Naive thymus-derived CD4-positive, alpha-beta T cell (primary cell): ENCODE measurements around the gene DLG2. TPM values are rescaled to one million over a fixed set of nuclear protein-coding genes. Genes with fewer than 3 reads are reported as not detected.

Experiments used
- ATAC-seq: fragments of 150-1000 bp; cut with Tn5 transposase; 2 replicates; pipeline ENCODE4 v1.10.0; 2021; ENCODE audit warnings: mild to moderate bottlenecking, moderate library complexity
- CTCF ChIA-PET: fragments of 350-600 bp; sonication (Branson Sonifier 250); formaldehyde crosslinking; loops from one replicate; lab custom pipeline; 2021; ENCODE audit warnings: antibody characterized with exemption; lab: Charles Lee
- POLR2A ChIA-PET: fragments of 350-600 bp; sonication (Branson Sonifier 250); formaldehyde crosslinking; loops from one replicate; lab custom pipeline; 2021; ENCODE audit warnings: antibody characterized with exemption, inconsistent platforms; lab: Charles Lee
- DNase-seq, 9 donors: peaks; one replicate each; pipeline versions ENCODE4 v3.0.0 to v3.0.0-alpha.2; 2020 to 2022; ENCODE audit warnings: mixed read lengths in 1 of 9
- H3K27ac ChIP-seq: one replicate; pipeline ENCODE4 v1.7.0; 2013; ENCODE audit warnings: mild to moderate bottlenecking, low read depth, low read length, moderate library complexity
- H3K27me3 ChIP-seq, 2 donors: one replicate each; pipeline ENCODE4 v1.7.0; 2013; ENCODE audit warnings: low read length in 2 of 2, mild to moderate bottlenecking in 2 of 2, moderate library complexity in 2 of 2; ENCODE audit not compliant: control insufficient read depth in 2 of 2, insufficient read depth in 2 of 2
- H3K36me3 ChIP-seq, 3 experiments: 1 replicate in 2 of 3; 2 replicates in 1 of 3; pipeline ENCODE4 v1.7.0; 2013; ENCODE audit warnings: low read length in 3 of 3, mild to moderate bottlenecking in 3 of 3, moderate library complexity in 1 of 3; ENCODE audit not compliant: insufficient read depth in 3 of 3, control insufficient read depth in 2 of 3
- H3K4me1 ChIP-seq, 2 donors: one replicate each; pipeline ENCODE4 v1.7.0; 2013; ENCODE audit warnings: low read length in 2 of 2, mild to moderate bottlenecking in 2 of 2, moderate library complexity in 1 of 2; ENCODE audit not compliant: control insufficient read depth in 2 of 2, insufficient read depth in 2 of 2
- H3K4me3 ChIP-seq: 2 replicates; pipeline ENCODE4 v1.7.0; 2013; ENCODE audit warnings: mild to moderate bottlenecking, low read length
- H3K9me3 ChIP-seq, 3 experiments: 1 replicate in 2 of 3; 2 replicates in 1 of 3; pipeline ENCODE4 v1.7.0; 2013; ENCODE audit warnings: low read length in 3 of 3; ENCODE audit not compliant: control insufficient read depth in 2 of 3
- H3K27ac Mint-ChIP-seq, 9 donors: one replicate each; pipeline ENCODE4 v1.8.0; 2020 to 2022; ENCODE audit warnings: mixed read lengths in 9 of 9, mild to moderate bottlenecking in 8 of 9, moderate library complexity in 5 of 9, inconsistent platforms in 2 of 9
- H3K27me3 Mint-ChIP-seq, 5 donors: one replicate each; pipeline ENCODE4 v1.8.0; 2021 to 2022; ENCODE audit warnings: mixed read lengths in 5 of 5, mild to moderate bottlenecking in 1 of 5
- H3K36me3 Mint-ChIP-seq, 5 donors: one replicate each; pipeline ENCODE4 v1.8.0; 2020 to 2022; ENCODE audit warnings: mixed read lengths in 5 of 5, mild to moderate bottlenecking in 3 of 5, inconsistent platforms in 1 of 5
- H3K4me1 Mint-ChIP-seq, 7 donors: one replicate each; pipeline ENCODE4 v1.8.0; 2020 to 2022; ENCODE audit warnings: mixed read lengths in 7 of 7, mild to moderate bottlenecking in 3 of 7, inconsistent platforms in 1 of 7
- H3K4me3 Mint-ChIP-seq, 10 donors: one replicate each; pipeline ENCODE4 v1.8.0; 2020 to 2022; ENCODE audit warnings: mild to moderate bottlenecking in 10 of 10, mixed read lengths in 10 of 10, moderate library complexity in 6 of 10, inconsistent platforms in 2 of 10
- H3K9me3 Mint-ChIP-seq, 11 donors: one replicate each; pipeline ENCODE4 v1.8.0; 2020 to 2022; ENCODE audit warnings: mixed read lengths in 11 of 11, mild to moderate bottlenecking in 4 of 11, inconsistent platforms in 1 of 11, moderate library complexity in 1 of 11
- intact Hi-C, 2 donors: fragments of 100-400 bp; cut with micrococcal nuclease; formaldehyde crosslinking; loops; one replicate each; pipeline ENCODE4 v1.15.1; 2023
- polyA plus RNA-seq, 2 donors: library from polyadenylated mRNA; unstranded; fragments of 300-500 nt; fragmentation: Illumina TruSeq; gene quantifications; one replicate each; pipeline ENCODE4 v1.2.3, GENCODE V29; 2021
- total RNA-seq, 6 experiments: library from RNA in 5 of 6; stranded (reverse) in 5 of 6; gene quantifications; 1 replicate in 5 of 6; 2 replicates in 1 of 6; pipeline ENCODE4 v1.2.3 and lab custom pipeline; 2021 to 2026

Gene DLG2
- total and polyA plus RNA-seq, 7 experiments from 2014 or later: 0.64 to 6.1 (median 3.7) TPM

- intact Hi-C loops: no loop called here
- no peak overlapping the region for H3K27ac ChIP-seq
- H3K4me1 ChIP-seq: no peaks in the 10 kb centered on the region
- no peak for ATAC-seq
- DNase-seq: no peak
- ChIA-PET CTCF (no interaction called here), POLR2A (no interaction called here)
- no peak overlapping the region for H3K27ac Mint-ChIP-seq
- peaks cover 0 to 47% (median 11%) of the 10 kb centered on the region in 11 donors for H3K9me3 Mint-ChIP-seq
- no peaks in the 10 kb centered on the region for H3K27me3 Mint-ChIP-seq
- no peaks in the 10 kb centered on the region for H3K9me3 ChIP-seq
- H3K36me3 ChIP-seq: no peaks in the 10 kb centered on the region
- no peaks in the 10 kb centered on the region for H3K27me3 ChIP-seq
- no peak overlapping the region for H3K4me3 Mint-ChIP-seq
- no peaks in the 10 kb centered on the region for H3K4me1 Mint-ChIP-seq
- H3K4me3 ChIP-seq: no peak overlapping the region
- H3K36me3 Mint-ChIP-seq: no peaks in the 10 kb centered on the region
Observed at GRCh38 chr11:84355911-84356310, 1271.2 kb downstream of the DLG2 start.

DNA sequence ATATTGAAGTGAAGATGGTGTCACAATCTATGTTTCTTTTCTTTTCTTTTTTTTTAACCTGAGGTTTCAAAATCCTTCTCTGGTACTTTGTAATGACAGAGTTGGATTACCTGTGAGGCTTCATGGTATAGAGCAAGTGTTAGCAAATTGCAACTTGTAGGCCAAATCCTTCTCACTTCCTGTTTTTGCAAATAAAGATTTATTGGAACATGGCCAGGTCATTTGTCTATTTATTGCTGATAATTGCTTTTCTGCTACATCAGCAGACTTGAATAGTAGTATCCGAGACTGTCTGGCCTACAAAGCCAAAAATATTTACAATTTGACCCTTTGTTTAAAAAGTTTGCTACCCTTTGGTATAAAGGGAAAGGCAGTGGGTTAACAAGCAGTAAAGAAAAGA lies 1281.5 kb downstream of the DLG2 start:
- no peak overlapping the region for H3K4me3 Mint-ChIP-seq
- ChIA-PET POLR2A (no interaction called here), CTCF (no interaction called here)
- no peaks in the 10 kb centered on the region for H3K4me1 Mint-ChIP-seq
- no peaks in the 10 kb centered on the region for H3K9me3 ChIP-seq
- no peaks in the 10 kb centered on the region for H3K36me3 ChIP-seq
- intact Hi-C loops: no loop called here
- no peaks in the 10 kb centered on the region for H3K36me3 Mint-ChIP-seq
- no peaks in the 10 kb centered on the region for H3K27me3 Mint-ChIP-seq
- H3K27me3 ChIP-seq: no peaks in the 10 kb centered on the region
- ATAC-seq (no peak), DNase-seq (no peak)
- H3K27ac ChIP-seq: no peak overlapping the region
- H3K9me3 Mint-ChIP-seq: peaks cover 2 to 15% (median 5%) of the 10 kb centered on the region in 11 donors
- H3K4me3 ChIP-seq: no peak overlapping the region
- no peak overlapping the region for H3K27ac Mint-ChIP-seq
- no peaks in the 10 kb centered on the region for H3K4me1 ChIP-seq

GRCh38 chr11:84345027-84345426 lies 1282.1 kb downstream of the DLG2 start:
- POLR2A ChIA-PET: no interaction called here
- ATAC-seq (no peak), DNase-seq (no peak)
- H3K4me1 ChIP-seq: no peaks in the 10 kb centered on the region
- no peak overlapping the region for H3K4me3 Mint-ChIP-seq
- intact Hi-C loops: no loop called here
- H3K27me3 ChIP-seq: no peaks in the 10 kb centered on the region
- H3K36me3 ChIP-seq: no peaks in the 10 kb centered on the region
- no peaks in the 10 kb centered on the region for H3K27me3 Mint-ChIP-seq
- H3K27ac Mint-ChIP-seq: no peak overlapping the region
- no peak overlapping the region for H3K4me3 ChIP-seq
- no peaks in the 10 kb centered on the region for H3K4me1 Mint-ChIP-seq
- no peak overlapping the region for H3K27ac ChIP-seq
- H3K9me3 Mint-ChIP-seq: peaks cover 2 to 15% (median 5%) of the 10 kb centered on the region in 11 donors
- no peaks in the 10 kb centered on the region for H3K36me3 Mint-ChIP-seq
- CTCF ChIA-PET: no interaction called here
- no peaks in the 10 kb centered on the region for H3K9me3 ChIP-seq

GRCh38 chr11:84339796-84340195 lies 1287.3 kb downstream of the DLG2 start:
- Mint-ChIP-seq H3K27me3 (no peaks in the 10 kb centered on the region), H3K27ac (no peak overlapping the region), H3K9me3 (peaks cover 2 to 30% (median 11%) of the 10 kb centered on the region in 11 donors), H3K4me1 (no peaks in the 10 kb centered on the region), H3K4me3 (no peak overlapping the region), H3K36me3 (no peaks in the 10 kb centered on the region)
- ATAC-seq: no peak
- CTCF ChIA-PET: no interaction called here
- Histone ChIP-seq H3K27ac (no peak overlapping the region), H3K27me3 (no peaks in the 10 kb centered on the region), H3K4me3 (no peak overlapping the region), H3K9me3 (no peaks in the 10 kb centered on the region), H3K4me1 (no peaks in the 10 kb centered on the region), H3K36me3 (no peaks in the 10 kb centered on the region)
- no peak for DNase-seq
- POLR2A ChIA-PET: no interaction called here
- intact Hi-C loops: no loop called here

DNA sequence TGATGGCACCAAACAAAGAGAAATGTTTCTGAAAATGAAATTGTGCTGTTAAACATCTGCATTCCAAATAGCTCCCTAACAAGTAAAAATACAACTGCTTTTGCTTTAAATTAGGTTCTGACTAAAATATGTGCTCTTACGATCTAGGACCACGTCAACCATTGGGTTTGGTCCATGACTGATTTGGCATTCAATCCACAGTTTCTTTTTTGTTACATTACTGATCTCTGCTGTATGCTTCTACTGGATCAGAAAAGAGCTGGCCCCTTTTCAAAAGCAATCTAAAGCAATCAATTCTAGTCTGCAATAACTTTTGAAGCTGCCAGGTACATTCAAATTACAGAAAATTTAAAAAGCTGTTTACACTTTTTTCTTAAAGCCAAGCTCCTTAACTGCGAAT lies 1293.9 kb downstream of the DLG2 start:
- DNase-seq (no peak), ATAC-seq (no peak)
- ChIA-PET POLR2A (no interaction called here), CTCF (no interaction called here)
- no peaks in the 10 kb centered on the region for H3K9me3 ChIP-seq
- Mint-ChIP-seq H3K4me1 (no peaks in the 10 kb centered on the region), H3K36me3 (peaks cover 0 to 3% (median 0%) of the 10 kb centered on the region in 5 donors), H3K27me3 (no peaks in the 10 kb centered on the region), H3K27ac (no peak overlapping the region), H3K4me3 (no peak overlapping the region), H3K9me3 (peaks cover 0 to 33% (median 10%) of the 10 kb centered on the region in 11 donors)
- no peaks in the 10 kb centered on the region for H3K36me3 ChIP-seq
- H3K4me1 ChIP-seq: no peaks in the 10 kb centered on the region
- intact Hi-C loops: no loop called here
- no peak overlapping the region for H3K4me3 ChIP-seq
- no peak overlapping the region for H3K27ac ChIP-seq
- H3K27me3 ChIP-seq: no peaks in the 10 kb centered on the region

DNA sequence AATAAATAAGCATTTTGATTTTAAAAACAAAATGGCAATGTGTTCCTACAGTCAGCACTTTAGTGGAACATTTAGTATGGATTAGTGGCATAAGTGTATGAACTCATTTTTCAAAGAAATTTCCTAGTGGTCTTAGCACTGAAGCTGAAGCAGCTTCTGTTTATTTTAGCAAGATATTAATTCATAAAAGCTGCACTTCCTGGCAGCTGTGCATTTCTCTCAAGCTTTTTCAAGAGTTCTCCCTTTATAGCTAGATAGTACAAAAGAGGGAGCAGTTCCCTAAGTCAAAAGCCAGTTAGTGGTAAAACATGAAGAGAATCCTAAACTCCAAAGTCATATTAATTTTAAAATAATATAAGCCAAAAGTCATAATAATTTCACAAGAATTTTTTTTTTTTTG lies 1304.9 kb downstream of the DLG2 start:
- no peaks in the 10 kb centered on the region for H3K4me1 Mint-ChIP-seq
- ChIA-PET CTCF (no interaction called here), POLR2A (no interaction called here)
- ATAC-seq (no peak), DNase-seq (no peak)
- H3K27me3 Mint-ChIP-seq: no peaks in the 10 kb centered on the region
- H3K4me1 ChIP-seq: no peaks in the 10 kb centered on the region
- no peaks in the 10 kb centered on the region for H3K27me3 ChIP-seq
- no peak overlapping the region for H3K27ac Mint-ChIP-seq
- no peaks in the 10 kb centered on the region for H3K9me3 ChIP-seq
- H3K9me3 Mint-ChIP-seq: peaks cover 0 to 29% (median 8%) of the 10 kb centered on the region in 11 donors
- no peaks in the 10 kb centered on the region for H3K36me3 ChIP-seq
- intact Hi-C loops: no loop called here
- H3K4me3 Mint-ChIP-seq: no peak overlapping the region
- H3K27ac ChIP-seq: no peak overlapping the region
- H3K36me3 Mint-ChIP-seq: no peaks in the 10 kb centered on the region
- no peak overlapping the region for H3K4me3 ChIP-seq

- Histone ChIP-seq H3K27me3 (no peaks in the 10 kb centered on the region), H3K36me3 (no peaks in the 10 kb centered on the region), H3K4me1 (no peaks in the 10 kb centered on the region), H3K4me3 (no peak overlapping the region), H3K27ac (no peak overlapping the region), H3K9me3 (no peaks in the 10 kb centered on the region)
- ATAC-seq (no peak), DNase-seq (no peak)
- H3K4me1 Mint-ChIP-seq: no peaks in the 10 kb centered on the region
- peaks cover 0 to 27% (median 8%) of the 10 kb centered on the region in 11 donors for H3K9me3 Mint-ChIP-seq
- H3K27ac Mint-ChIP-seq: no peak overlapping the region
- no peaks in the 10 kb centered on the region for H3K27me3 Mint-ChIP-seq
- CTCF ChIA-PET: no interaction called here
- POLR2A ChIA-PET: no interaction called here
- no peak overlapping the region for H3K4me3 Mint-ChIP-seq
- intact Hi-C loops: no loop called here
- no peaks in the 10 kb centered on the region for H3K36me3 Mint-ChIP-seq
Observed at GRCh38 chr11:84319863-84320262, 1307.3 kb downstream of the DLG2 start.
